HG03175 (cell line): ENCODE results near the gene CACNA1I.

ENCODE experiments used
- ATAC-seq: cut with Tn5 transposase; IDR thresholded peaks from one replicate; pipeline ENCODE4 v1.9.1; 2021; ENCODE audit warnings: mild to moderate bottlenecking, moderate library complexity; ENCODE audit not compliant: unreplicated experiment

The CACNA1I gene

GRCh38 chr22:39713799-39714290, 143.3 kb downstream of the CACNA1I start:
- no peak for ATAC-seq

GRCh38 chr22:39714321-39714720, 143.8 kb downstream of the CACNA1I start:
- no peak for ATAC-seq

- no peak for ATAC-seq
Measured at GRCh38 chr22:39715778-39716495, 145.4 kb downstream of the CACNA1I start.

- ATAC-seq: no peak
Measured at GRCh38 chr22:39716534-39716933, 146.0 kb downstream of the CACNA1I start.

GRCh38 chr22:39717099-39717498, 146.5 kb downstream of the CACNA1I start:
- no peak for ATAC-seq

DNA sequence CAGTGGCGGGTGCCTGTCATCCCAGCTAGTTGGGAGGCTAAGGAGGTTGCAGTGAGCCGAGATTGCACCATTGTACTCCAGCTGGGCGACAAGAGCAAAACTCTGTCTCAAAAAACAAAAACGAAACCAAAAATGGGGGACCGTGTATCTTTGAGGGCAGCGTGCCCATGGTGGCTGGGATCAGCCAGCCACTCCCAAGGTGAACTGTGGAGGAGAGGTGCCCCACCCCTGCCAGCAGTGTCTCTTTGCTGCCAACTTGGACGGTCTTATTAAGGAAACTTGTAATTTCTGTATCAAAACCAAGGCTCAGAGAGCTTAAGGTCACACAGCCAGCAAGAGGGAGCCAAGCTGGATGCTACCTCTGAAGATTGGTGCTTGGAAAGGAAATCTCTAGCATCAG, 147.7 kb downstream of the CACNA1I start:
- ATAC-seq: no peak

GRCh38 chr22:39718921-39719475, 148.4 kb downstream of the CACNA1I start:
- ATAC-seq: no peak

GRCh38 chr22:39719559-39720450, 149.3 kb downstream of the CACNA1I start:
- no peak for ATAC-seq

DNA sequence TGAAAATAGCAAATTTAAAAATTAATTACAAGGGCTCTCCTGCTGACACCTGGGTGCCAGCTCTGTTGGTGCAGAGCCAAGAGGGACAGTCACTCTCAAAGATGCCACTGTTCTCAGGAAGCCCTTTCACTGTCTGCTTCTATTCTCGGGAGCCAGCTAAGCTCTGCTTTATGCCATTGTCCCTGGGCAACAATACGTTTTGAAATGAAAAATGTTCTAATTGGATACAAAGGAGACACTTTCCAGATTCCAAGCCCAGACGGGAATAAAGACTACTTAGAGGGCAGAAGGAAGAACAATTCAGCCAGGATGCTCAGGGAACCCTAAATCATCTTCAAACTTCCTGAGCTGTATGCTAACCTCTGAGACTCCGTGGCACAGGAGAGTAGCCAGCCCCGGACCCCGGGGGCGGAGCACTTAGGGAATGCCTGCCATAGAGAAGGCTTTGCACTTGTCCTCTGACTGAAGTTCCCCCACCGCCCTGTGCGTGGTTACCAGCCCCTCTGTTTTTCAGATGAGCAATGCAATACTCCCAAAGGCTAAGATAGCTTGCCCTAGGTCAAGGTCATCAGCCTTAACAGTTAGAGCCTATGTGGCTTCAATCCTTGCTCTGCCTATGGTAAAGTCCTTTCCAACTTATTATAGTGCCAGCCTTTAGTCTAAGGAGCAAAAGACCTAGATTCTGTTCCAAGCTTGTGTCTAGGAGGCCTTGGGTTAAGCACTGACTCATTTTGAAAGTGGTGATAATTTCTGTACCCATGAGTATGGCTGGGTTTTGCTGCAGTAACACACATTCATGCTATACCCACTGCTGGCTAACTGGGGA, 150.9 kb downstream of the CACNA1I start:
- ATAC-seq: no peak

GRCh38 chr22:39722032-39722325, 151.4 kb downstream of the CACNA1I start:
- no peak for ATAC-seq

GRCh38 chr22:39722501-39722900, 151.9 kb downstream of the CACNA1I start:
- no peak for ATAC-seq

- no peak for ATAC-seq
Measured at GRCh38 chr22:39723463-39723862, 152.9 kb downstream of the CACNA1I start.

GRCh38 chr22:39723899-39724351, 153.4 kb downstream of the CACNA1I start:
- ATAC-seq: no peak

DNA sequence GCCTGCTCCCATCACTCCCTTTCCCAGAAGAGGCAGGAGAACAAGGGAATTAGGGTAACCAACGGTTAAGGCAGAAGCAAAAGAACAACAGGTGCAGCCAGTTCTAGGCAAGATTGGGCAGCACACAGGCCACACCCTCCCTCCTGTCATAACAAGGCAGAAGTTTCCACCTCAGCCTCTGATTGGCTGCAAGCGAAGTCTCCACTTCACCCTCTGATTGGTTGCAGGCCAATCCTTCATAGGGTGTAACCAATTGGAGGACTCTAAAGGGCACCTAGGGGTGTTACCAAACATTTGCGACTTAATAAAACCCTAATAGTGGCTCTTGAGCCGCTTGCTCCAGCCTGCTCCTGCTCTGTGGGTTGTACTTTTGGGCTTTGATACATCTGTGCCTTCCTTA, 153.8 kb downstream of the CACNA1I start:
- no peak for ATAC-seq

DNA sequence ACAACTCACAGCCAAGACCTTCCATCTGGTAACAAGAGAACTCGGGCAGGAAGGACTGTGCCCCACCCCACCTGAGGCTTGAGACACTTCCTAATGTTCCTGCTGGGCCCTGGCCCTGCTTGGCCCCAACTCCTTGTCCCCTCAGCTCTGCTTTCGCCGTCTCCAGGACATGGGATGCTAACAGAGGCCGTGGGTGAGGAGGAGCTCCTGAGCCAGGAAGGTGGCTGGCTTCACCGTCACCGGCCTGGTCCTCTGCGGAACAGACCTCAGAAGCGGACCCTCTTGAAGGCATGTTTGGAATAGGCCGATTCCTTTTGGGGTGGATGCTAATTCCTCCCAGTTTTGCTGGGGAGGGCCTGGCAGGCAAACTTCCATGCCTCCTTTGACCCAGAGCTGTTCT, 154.3 kb downstream of the CACNA1I start:
- no peak for ATAC-seq

DNA sequence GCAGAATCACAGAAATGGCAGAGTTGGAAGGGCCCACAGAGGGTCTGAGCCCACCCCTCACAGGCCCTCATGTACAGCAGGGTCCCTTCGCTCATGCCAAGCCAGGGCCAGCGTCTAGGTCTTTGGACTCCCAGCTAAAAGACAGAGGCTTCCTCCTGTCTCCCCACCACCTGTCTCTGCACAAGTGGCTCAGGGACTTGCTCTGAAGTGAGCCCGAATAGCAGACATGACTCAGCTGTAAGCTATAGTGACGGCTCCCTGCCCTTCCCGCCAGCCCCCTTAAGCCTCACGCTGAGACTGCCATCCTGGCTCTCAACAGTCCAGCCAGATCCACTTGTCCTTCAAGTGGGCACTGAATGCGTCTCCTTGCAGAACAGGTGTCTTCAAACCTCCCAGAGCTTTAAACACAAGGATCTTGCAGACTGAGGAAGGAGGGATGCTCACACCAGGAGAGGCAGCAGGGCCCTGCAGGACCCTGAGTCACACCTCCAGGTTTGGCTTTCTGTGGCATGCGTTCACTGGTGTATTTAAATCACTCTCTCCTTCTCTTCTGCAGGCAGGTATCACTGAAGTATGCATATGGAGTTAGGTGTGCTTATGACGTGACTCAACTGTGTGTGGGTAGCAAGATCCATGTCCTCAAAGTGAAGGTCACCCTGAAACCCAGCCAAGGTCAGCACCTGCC, 154.9 kb downstream of the CACNA1I start:
- ATAC-seq: no peak

GRCh38 chr22:39727541-39727940, 157.0 kb downstream of the CACNA1I start:
- ATAC-seq: no peak

GRCh38 chr22:39728236-39728860, 157.8 kb downstream of the CACNA1I start:
- ATAC-seq: no peak

DNA sequence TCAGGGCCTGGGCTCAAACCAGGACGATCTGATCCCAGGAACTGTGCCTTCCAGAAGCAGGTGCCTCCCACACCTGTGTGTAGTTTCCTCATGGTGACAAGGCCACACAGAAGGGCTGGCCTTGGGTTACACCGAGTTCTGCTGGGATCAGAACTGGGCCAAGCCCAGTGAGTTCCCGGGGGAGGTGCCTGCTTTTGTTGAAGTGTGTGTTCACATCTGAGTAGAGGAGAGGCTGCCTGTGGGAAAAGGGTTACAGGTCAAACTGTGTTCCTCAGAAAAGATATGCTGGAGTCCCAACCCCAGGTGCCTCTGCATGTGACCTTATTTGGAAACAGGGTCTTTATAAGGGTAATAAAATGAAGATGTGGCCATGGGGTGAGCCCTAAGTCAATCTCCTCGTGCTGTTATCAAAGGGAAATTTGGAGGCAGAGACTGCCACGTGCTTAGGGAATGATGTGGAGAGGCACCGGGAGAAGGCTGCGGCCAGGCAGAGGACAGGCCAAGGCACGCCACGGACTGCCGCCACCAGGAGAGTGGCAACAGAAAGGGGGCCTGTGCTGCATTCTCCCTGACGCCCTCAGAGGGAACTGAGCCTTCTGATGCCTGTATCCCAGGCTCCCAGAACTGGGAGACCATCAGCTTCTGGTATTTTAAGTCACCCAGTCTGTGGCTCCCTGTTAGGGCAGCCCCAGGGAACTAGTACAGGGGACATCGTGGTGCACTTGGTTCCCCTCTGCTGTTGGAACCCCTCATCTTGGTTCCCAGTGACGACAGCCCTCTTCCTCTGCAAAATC, 158.8 kb downstream of the CACNA1I start:
- no peak for ATAC-seq
